ENCODE data around the gene ZDHHC3.
"Not testable (repeated sequence)": the region's sequence is repeated elsewhere in the genome, so short reads cannot be mapped to it uniquely, and the experiment has no call there.

Gene ZDHHC3

DNA sequence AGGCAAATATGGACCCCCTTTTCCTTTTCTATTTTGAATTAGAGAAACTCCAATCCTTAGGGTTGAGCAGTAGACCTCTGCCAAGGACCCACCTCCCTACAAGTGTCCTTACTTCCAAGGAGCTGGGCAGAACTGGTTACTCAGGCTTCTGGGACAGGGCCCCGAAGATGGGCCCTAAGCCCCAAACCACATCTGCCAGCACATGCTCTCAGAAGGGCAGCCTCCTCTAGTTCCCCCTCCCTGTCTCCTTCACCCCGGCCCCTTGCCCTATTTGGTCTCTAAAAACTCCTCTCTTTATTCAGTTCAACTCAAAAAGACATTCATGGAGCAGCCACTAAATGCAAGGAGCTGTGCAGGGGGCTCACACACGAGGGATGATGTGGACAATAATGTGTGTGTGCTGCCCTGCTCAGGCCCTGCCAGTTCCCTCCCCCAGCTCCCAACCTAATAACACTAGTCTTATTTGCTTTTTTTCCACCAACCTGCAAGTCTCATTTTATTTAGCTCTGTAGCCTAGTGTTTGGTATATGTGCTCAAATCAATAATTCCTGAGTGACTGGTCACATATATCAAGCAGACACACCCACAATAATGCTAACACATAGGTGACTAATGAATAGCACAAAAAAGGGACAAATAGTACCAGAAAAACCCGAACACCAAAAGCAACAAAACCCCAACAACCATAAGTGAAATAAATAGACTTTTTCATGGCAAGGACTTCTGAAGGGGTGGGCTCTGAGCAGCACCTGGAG is 12.2 kb downstream of the ZDHHC3 start:
- no peak for DNase-seq

DNA sequence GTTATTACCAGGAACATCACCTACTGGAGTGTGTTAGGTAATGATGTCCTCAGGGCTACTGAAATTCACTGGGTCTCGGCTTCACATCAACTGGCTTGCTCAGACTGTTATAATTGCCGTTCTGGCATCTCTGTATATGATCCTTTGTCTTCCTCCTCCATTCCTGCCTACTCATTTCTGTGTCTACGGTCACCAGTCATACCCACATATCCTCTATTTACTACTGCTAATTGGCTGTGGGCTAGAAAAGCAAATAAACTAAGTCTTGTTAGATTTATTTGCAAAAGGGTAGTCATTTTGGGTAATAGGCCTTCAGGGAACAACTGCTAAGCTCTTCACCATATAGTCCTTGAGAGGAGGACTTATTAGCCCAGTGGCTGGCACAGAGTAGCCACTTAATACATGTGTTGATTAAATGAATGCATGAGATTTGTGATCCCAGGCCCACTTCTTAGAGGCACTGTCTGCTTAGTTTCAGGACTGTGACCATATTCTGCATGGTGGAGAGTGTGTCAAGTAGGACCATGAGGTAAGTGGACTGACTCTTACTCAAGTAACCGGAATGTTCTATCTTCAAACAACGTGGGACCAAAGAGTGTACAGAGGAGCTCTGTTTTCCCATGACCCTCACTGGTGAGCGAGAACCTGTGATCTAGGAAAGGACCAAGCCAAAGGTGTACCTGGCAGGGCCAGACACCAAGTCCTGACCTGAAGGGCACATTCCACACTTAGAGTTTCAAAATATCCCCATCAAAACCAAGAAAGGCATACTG is 13.2 kb downstream of the ZDHHC3 start:
- no peak for DNase-seq

DNA sequence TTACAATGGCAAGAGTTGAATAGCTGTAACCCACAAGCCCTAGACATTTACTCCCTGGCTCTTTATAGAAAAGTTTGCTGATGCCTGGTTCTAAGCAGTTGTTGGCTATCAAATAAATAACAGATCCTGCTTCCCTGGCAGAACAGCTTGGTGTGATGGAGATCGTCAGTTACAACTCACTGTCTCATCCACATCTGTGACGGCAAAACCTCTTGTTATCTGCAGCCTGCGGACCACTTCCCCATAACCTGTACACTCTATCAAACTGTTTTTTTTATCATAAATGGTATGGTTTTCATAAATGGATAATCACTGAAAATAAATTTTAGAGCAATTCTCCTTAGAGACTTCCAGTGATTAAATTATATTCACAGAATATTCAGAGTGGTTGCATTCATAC is 14.1 kb downstream of the ZDHHC3 start:
- no peak for DNase-seq

DNA sequence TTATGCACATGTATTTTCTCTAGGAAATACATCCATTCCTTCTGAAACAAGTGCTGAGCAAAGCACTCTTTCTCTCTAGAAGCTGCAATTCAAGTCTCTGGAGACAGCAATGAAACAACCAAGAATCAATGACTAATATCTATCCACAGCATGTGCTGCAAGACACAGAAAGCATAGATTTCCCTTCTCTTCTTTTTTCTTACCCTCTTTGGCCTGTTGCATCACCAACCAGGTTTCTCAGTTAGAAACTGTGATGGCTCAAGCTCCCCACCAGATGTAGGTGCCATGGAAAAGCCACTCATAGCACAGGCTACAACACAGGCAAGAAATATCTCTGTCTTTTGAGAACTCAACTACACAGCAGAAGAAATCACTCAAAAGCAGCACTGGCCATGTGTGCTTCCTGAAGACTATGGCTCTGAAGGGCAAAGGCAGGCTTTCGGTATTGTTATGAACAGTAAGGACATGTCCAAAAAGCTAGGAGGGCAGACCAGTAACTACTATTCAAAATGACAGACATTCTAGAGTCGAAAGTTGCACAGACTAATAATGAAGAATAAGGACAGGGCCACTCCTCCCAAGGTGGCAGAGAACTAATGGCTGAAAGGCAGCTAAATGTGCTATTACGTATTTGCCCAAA is 15.5 kb downstream of the ZDHHC3 start:
- no peak for DNase-seq

DNA sequence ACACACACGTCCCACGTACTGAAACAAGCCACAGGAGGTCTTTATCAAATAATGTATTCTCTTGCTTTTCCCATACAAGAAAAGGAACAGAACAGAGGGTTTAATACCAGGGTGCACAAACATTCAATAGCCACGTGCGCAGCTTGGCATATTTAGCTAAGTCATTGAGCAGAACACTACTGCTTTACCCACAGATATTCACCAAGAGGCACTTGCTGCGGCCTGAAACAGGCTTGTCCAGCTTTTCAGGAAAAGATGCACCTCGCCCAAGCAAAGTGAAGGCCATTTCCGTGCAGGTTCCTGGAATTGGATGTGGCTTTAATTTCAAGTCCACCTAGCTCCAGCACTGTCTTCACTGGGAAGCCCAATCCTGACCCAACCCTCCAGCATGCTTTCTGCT is 17.6 kb downstream of the ZDHHC3 start:
- no peak for DNase-seq

DNA sequence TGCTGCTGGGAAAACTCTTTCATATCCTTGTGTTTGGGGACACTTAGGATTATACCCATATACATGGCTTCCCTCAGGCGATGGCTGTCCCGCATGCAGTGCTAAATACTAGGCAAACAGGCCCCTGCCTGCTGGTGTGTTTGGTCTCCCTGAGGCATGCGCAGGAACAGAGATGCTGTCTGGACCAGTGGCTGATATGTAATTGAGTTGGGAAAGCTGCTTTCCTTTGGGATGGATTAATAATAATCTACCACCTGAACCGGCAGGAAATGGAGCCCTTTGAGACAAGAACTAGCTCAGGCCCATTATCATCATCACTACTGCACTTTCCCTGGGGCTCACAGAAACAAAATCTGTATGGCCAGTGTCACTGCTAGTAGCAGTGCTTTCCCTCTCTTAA is 18.0 kb downstream of the ZDHHC3 start:
- no peak for DNase-seq

DNA sequence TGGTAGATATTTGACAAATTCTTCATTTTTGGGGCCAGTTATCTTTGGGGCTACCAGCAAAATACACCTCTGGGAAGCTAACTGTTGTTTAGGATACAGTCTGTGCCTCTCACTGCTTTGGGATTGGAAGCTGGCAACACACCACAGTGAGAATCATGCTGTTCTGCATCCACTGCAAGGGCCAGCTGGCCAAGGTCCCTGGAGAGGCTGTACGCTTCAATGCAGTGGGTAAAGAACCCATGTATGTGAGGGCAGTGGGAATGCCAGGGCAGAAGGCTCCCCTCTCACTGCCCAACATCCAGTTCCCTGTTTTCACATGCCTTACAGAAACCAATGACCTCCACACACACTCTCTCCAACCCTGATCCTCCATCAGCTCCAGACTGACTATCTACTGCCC is 20.1 kb downstream of the ZDHHC3 start:
- no peak for DNase-seq

DNA sequence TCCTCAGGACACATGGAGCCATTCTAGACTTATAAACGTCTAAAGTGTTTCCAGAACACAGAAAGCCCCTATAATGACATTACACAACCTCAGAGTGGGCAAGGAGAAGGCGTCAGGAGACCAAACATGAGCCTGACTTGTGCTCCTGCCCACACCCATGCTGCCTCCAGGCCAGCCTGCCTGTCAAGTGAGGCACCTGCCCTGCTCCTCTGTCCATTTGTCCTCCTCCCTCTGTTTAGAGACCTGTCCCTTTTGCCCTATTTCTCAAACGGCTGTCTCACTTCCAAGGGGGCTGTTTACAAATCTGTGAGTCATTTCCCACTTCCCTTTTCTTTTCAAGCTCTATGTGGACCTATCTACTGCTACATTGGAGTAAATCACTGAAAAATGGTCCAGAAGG is 21.0 kb downstream of the ZDHHC3 start:
- DNase-seq = no peak

DNA sequence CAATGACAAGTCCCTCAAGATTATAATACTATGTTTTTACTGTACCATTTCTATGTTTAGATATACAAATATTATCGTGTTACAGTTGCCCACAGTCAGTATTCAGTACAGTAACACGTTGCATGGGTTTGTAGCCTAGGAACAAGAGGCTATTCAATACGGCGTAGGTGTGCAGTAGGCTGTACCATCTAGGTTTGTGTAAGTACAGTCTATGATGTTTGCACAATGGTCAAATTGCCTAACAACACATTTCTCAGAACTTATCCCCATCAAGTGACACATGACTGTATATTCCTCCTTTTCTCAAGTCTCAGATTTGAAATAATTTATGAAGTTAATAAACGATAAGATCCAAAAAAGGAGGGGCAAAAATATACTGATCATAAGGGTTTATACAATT is 21.7 kb downstream of the ZDHHC3 start:
- DNase-seq = no peak

DNA sequence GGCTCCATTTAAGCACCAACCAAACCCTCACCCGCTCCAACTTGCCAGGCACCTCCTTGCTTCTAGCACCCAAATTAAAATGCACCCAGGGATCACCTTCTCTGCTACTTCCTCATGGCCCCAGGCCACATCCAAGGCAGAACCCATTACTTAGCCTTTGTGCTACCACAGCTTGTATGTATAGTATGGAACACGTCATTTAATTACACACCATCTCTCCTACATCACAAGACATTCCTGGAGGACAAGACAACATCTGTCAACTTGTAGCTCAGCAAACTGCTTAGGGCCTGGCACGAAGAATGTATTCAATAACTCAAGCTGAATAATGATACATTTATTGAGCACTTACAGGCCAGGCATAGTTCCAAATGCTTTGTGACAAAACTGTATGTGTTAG is 23.3 kb downstream of the ZDHHC3 start:
- DNase-seq = no peak

DNA sequence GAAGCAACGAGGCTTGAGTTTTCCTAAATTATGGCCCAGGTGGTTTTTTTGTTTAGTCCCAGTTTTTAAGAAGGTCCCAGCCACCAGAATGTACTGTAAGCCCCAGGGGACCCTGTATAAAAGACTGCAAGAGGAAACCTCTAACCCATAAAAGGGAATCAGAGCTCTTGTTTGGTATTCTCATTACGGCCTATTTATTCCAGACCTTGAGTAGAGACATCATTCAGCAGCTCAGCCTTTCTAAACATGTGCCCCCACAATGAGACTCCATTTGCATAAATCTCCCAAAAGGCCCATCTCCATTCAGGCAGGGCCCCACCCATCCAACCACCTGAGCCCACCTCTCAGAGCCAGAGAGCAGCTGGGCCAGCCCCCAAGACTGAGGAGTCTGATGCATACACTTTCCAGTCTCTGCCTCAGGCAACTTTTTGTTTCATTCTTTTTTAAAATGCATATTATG is 25.7 kb downstream of the ZDHHC3 start:
- DNase-seq = no peak

DNA sequence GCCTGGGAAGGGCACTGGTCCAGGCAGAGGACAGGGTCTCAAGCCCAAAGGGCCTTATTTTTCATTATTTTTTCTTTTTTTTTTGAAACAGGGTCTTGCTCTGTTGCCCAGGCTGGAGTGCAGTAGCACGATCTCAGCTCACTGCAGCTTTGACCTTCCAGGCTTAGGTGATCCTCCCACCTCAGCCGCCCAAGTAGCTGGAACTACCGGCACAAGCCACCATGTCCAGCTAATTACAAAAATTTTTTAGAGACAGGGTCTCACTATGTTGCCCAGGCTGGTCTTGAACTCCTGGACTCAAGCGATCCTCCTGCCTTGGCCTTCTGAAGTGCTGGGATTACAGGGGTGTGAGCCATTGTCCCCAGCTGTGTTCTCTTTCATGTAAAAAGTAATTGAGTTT is 26.2 kb downstream of the ZDHHC3 start:
- not testable (repeated sequence) for DNase-seq

DNA sequence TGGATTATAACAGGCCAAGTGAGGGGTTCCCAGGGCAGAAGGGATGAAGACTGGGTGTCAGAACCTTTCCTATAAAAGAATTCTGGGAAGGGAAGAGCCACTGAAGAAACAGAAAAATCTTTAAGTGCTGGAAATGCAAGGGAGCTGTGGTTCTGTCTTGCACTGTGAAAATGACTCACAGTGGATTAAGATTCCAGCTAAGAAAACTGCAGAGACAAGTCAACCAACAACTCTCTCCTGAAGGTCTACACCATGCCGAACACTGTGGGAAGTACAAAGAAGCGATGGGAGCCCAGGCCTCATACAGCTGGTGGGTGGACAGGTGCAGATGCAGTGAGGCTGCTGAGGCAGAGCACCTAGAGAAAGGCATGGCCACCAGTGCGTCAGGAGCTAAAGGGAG is 27.7 kb downstream of the ZDHHC3 start:
- no peak for DNase-seq

DNA sequence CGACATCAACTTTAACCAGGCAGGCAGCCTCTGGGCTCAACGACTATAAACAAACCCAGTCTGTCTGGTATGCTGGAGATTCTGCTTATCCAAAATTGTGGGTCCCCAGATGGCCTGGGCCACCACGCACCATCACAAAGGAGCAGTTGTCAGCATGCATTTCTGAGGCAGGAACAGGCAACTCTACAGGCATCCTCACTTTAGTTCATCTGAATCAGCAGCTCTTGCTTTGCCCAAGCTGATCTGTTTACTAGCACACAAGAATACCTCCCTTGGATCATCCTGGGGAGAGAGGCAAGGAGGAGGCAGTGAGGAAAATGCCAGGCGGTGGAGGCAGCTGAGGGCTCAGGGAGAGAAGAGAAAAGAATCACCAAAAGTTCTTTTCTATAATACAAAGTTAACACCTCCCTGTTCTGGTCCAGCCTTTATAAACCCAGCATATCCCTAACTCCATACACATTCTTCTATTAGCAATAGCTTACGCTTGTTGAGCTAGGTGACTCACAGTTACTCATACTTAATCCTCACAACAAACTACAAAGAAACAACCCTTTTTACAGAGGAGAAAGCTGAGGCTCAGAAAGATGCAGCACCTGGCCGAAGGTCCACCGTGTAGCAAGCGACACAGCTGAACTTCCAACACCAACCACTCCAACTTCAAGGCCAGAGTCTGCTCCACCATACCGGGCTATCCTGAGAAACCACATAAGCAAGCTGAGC is 33.6 kb downstream of the ZDHHC3 start:
- DNase-seq = no peak

DNA sequence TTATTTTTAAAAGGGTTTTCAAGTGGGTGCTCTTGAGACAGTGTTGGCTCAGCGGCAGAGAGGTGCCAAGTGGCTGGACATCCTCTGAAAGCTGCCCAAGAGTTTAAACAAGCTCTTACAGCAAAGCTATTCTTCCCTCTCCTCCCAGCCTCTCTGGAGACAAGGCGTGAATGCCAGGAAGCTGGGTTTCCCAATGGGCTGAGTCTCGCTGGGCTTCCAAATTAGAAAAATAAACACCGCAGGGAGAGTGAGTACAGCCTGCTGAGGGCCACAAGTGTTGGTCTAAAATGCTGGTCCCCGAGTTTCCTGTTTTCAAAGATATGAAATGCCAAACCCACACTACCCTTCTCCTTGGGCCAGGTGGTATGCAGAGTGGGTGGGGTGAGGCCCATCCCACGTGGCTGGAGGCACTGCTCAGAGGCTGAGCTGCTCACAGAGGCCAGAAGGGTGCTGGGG is 36.4 kb downstream of the ZDHHC3 start:
- DNase-seq = no peak

DNA sequence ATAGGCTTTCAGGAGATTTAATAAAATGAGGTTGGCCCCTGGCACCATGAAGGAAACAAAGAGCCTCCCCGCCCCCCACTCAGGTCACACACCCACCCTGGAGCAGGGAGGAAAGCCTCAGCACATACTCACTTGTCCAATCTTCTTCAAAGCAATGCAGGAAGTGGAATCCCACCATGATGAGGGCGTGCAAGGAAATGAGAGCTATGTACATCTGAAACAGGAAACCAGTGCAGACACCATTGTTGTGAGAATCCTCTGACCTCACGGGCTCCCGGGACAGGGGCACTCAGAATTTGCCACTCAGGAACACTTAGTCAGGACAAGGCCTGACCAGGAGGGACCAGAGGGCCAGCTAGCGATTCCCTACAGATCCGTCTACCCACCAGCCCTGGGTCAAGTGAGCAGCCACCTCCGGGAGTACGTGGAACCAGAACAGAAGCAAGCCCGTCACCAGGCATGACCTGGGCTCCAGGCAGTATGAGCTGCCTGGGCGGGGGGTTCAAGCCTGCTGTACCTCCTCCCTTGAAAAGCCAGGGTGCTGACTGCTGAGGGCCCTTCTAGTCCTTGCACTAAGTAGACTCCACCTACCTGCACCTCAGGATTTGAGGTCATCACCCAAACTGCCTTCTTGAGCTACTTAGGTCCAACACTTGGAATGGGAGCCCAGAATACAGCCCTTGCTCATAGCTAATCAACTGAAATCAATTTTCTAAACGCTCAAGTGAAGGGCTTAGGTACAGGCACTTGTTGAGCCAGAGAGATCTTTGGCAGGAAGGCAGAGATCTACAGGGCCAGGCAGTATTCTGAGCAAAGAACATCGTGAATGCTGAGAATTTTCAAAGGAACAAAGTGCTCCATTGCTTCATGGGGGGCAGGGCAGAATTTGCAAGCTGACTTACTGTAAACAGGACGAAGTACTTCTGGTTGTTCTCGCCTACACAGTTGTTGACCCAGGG is 42.7 kb downstream of the ZDHHC3 start:
- DNase-seq = no peak

DNA sequence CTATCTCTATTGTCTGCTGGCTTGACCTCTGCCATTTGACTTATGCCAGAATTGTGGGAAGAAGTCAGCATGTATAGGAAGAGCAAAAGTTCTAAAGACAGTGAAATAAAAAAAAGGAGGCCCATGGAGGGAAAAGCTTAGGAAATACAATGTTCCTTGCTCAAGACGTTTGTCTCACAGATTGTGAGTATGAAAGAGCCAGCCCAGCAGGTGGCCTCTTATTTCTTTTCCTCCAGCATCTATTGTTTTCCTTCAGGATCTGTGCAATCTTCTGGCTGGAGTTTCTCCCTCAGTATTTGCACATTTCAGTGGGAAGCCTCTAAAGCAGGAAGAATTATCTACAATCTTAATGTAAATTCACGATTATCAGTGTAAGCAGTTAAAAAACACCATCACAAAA is 43.7 kb downstream of the ZDHHC3 start:
- no peak for DNase-seq

DNA sequence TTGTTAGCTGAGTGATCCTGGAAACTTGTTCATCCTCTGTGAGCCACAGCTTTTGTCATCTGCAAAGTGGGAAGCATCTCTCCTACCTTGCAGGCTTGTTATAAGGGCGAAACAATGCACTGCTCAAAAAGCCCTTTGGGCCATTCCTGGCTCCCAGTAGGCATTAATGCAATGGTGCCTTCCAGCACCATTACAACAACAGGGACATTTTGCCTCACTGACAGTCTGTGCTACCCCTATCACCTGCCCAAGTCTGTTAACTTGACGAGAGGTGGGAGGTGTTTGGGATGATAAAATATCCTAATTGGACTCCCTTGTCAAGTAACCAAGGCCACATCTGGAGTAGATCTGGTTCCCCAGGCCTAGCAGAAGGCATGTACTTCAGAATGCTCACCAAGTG is 44.2 kb downstream of the ZDHHC3 start:
- DNase-seq = no peak

DNA sequence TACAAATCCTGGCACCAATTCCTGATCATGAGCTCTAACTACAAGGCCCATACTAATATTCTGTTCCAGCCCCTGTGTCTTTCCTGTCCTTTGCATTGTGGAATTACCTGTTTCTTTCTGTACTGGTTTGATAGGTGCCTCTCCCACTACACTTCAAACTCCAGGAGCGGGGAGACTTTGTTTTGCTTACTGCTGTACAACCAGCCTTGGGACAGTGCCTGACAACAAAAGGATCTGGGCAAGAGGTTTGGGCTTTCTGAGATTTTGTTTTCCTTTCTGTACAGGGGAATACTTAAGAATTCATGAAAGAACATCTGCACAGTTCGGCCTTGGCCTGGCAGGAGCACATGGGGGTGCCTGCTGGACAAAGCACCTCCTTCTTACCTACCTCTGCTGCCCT is 45.1 kb downstream of the ZDHHC3 start:
- no peak for DNase-seq

DNA sequence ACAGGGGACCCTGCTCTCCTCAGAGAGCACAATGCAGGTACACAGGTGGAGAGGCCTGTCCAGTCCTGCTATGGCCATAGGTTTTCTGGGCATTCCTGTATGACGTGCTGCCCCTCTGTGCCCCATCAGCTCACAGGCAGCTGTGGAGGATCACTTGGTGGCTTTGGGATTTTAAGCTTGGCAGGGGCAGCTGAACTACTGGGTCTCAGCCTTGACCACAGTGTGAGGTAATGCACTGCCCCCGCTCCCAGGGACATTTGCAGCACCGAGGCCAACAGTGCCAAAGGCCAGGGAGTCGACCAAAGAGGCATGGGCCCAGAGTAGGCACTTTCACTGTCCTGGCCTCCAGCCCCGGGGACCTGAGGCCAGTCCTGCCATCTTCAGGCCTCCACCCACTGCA is 46.2 kb downstream of the ZDHHC3 start:
- no peak for DNase-seq

DNA sequence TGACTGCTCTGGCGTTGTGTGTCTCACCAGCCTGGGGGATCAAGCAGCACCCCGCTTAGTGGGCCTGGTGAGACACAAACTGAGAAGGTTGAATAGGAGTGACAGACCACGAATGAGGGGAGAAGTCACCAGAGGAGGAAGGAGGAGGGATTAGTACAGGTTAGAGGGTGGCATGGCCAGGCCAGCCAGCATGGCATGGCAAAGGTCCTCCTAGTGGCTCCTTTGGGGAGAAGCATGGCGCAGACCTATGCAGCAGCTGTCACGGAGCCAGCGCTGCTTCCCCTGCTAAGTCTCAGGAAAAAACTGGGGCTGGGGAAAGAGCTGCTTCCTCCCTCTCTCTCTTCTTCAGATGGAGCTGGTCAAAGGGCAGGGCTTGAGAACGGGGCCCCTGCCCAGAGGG is 48.6 kb downstream of the ZDHHC3 start:
- no peak for DNase-seq

DNA sequence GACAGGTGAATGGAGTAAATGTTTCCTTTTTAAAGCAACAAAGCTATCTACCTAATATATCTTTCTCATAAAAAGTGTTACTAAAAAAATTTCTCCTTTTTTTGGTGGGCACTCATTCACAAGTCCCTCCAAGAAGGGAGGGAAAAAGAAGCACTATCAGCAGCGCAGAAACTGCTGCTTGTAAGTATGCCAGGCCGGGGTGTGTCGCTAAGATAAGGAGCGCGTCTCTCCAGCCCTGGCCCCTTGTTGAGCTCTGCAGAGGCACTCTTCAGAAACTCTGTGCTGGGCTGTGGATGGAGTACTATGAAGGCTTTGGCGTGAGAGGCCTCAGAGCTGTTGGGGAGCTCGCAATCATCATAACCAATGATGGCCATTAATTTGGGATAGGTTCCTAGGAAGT is 49.1 kb downstream of the ZDHHC3 start:
- no peak for DNase-seq

All from effector CD4-positive, alpha-beta T cell (primary cell).